ENCODE data around the gene GAS7.
"Not testable (repeated sequence)": the region's sequence is repeated elsewhere in the genome, so short reads cannot be mapped to it uniquely, and the experiment has no call there.

Gene GAS7

DNA sequence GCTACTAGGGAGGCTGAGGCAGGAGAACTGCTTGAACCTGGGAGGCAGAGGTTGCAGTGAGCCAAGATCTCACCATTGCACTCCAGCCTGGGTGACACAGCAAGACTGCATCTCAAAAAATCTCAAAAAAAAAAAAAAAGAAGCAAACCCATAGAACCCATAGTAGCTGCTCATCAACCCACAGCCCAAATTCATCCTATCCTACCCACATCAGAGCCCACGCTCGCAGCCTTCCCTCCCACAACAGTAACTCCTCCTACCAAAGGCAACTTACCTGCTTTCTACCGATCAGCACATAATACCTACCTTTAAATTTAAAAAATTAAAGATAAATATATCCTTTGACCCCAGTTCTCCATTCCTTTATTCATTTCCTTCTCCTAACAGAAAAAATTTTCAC is 94.7 kb downstream of the GAS7 start:
- no peak overlapping the region for H3K23ac ChIP-seq (ENCODE audit: low read length)
- H3K9ac ChIP-seq (ENCODE audit: low read length): no peak overlapping the region
- no peak overlapping the region for H2BK120ac ChIP-seq (ENCODE audit: low read depth, low read length)
- no peak overlapping the region for H4K5ac ChIP-seq (ENCODE audit: low read length)
- H2BK15ac ChIP-seq (replicated peaks; ENCODE audit: low read depth): no peak overlapping the region
- no peak overlapping the region for H3K18ac ChIP-seq (ENCODE audit: low read length)
- H3K4me3 ChIP-seq (ENCODE audit: low read length): no peak overlapping the region
- H2BK5ac ChIP-seq (ENCODE audit: low read length): no peak overlapping the region
- H3K4me1 ChIP-seq (ENCODE audit: control insufficient read depth, low read depth, low read length): no peaks in the 10 kb centered on the region
- H3K4ac ChIP-seq (ENCODE audit: low read depth, low read length): no peak overlapping the region
- H3K36me3 ChIP-seq (ENCODE audit: control insufficient read depth, insufficient read depth, low read length): no peaks in the 10 kb centered on the region
- WGBS (ENCODE audit: extremely low coverage, insufficient coverage, low lambda C conversion rate): 100% methylated on average over 1 of the region's 3 CpGs
- no peak for DNase-seq
- H3K79me1 ChIP-seq (ENCODE audit: low read length): no peaks in the 10 kb centered on the region
- no peak overlapping the region for H3K27ac ChIP-seq (ENCODE audit: low read depth, low read length)
- no peak overlapping the region for H2AK5ac ChIP-seq (ENCODE audit: low read length)
- H4K8ac ChIP-seq (ENCODE audit: low read depth, low read length): no peak overlapping the region
- no peak overlapping the region for H3K4me2 ChIP-seq (ENCODE audit: low read length)
- H3K27me3 ChIP-seq (ENCODE audit: insufficient read depth, low read length, poor library complexity): no peaks in the 10 kb centered on the region
- no peaks in the 10 kb centered on the region for H3K79me2 ChIP-seq (ENCODE audit: control insufficient read depth, insufficient read depth, low read length)
- H3K56ac ChIP-seq (ENCODE audit: low read length): no peak overlapping the region

DNA sequence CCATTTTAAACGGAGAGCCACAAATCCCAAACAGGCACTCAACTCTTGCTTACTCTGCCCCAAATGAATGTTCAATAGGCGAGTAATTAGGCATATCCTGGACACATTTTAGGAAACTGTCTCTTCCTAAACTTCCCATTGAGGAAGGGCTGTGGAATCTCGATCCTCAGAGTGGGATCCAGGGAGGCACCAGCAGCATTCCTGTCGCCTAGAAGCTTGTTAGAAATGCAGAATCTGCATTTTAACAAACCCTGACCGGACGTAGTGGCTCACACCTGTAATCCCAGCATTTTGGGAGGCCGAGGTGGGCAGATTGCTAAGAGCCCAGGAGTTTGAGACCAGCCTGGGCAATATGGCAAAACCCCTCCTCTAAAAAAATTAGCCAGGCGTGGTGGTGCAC is 95.6 kb downstream of the GAS7 start:
- Histone ChIP-seq H3K56ac (ENCODE audit: low read length) (no peak overlapping the region), H3K4me1 (ENCODE audit: control insufficient read depth, low read depth, low read length) (no peaks in the 10 kb centered on the region), H3K27me3 (ENCODE audit: insufficient read depth, low read length, poor library complexity) (no peaks in the 10 kb centered on the region), H4K8ac (ENCODE audit: low read depth, low read length) (no peak overlapping the region), H3K4ac (ENCODE audit: low read depth, low read length) (no peak overlapping the region), H2BK15ac (replicated peaks; ENCODE audit: low read depth) (no peak overlapping the region), H2BK5ac (ENCODE audit: low read length) (no peak overlapping the region), H3K4me3 (ENCODE audit: low read length) (no peak overlapping the region), H2BK120ac (ENCODE audit: low read depth, low read length) (no peak overlapping the region), H3K79me2 (ENCODE audit: control insufficient read depth, insufficient read depth, low read length) (no peaks in the 10 kb centered on the region), H3K18ac (ENCODE audit: low read length) (no peak overlapping the region), H3K79me1 (ENCODE audit: low read length) (no peaks in the 10 kb centered on the region), H4K5ac (ENCODE audit: low read length) (no peak overlapping the region), H3K9ac (ENCODE audit: low read length) (no peak overlapping the region), H3K23ac (ENCODE audit: low read length) (no peak overlapping the region), H3K36me3 (ENCODE audit: control insufficient read depth, insufficient read depth, low read length) (no peaks in the 10 kb centered on the region), H3K27ac (ENCODE audit: low read depth, low read length) (no peak overlapping the region), H3K4me2 (ENCODE audit: low read length) (no peak overlapping the region), H2AK5ac (ENCODE audit: low read length) (no peak overlapping the region)
- no CpG with 5 or more reads among the region's 8 CpGs for WGBS (ENCODE audit: extremely low coverage, insufficient coverage, low lambda C conversion rate)
- DNase-seq: peak; percentile 52

DNA sequence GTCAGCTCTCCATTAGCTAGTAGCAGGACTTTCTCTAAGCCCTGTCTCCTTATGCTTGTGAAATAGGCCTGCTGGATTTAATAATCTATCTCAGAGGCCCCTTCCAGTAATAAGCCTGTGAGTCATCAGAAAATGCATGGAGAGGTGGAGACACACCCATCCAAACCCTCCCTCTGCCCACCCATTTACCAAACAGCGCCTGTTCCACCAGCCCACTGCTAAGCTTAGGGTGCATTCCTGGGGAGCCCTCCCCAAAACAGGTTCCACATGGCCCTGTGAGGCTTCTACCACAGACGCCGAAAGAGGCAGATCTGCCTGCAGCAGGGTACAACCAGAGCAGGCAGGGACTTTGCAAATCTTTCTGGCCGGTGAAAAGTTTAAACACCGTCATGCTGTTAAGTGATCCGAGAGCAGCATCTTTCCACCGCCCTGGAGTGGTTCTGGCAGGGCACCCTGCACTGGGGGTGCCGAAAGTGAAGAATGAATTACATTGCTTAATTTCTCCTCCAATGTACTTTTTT is 99.3 kb downstream of the GAS7 start:
- H4K5ac ChIP-seq (ENCODE audit: low read length): no peak overlapping the region
- no peak overlapping the region for H3K23ac ChIP-seq (ENCODE audit: low read length)
- H3K27ac ChIP-seq (ENCODE audit: low read depth, low read length): no peak overlapping the region
- no peak overlapping the region for H2AK5ac ChIP-seq (ENCODE audit: low read length)
- H3K79me1 ChIP-seq (ENCODE audit: low read length): no peaks in the 10 kb centered on the region
- no peak overlapping the region for H3K4ac ChIP-seq (ENCODE audit: low read depth, low read length)
- H3K18ac ChIP-seq (ENCODE audit: low read length): no peak overlapping the region
- no peak overlapping the region for H3K4me3 ChIP-seq (ENCODE audit: low read length)
- H2BK15ac ChIP-seq (replicated peaks; ENCODE audit: low read depth): no peak overlapping the region
- no peak overlapping the region for H4K8ac ChIP-seq (ENCODE audit: low read depth, low read length)
- no peak for DNase-seq
- H2BK120ac ChIP-seq (ENCODE audit: low read depth, low read length): no peak overlapping the region
- no peak overlapping the region for H3K4me2 ChIP-seq (ENCODE audit: low read length)
- no peak overlapping the region for H3K9ac ChIP-seq (ENCODE audit: low read length)
- H2BK5ac ChIP-seq (ENCODE audit: low read length): no peak overlapping the region
- no peak overlapping the region for H3K56ac ChIP-seq (ENCODE audit: low read length)
- no peaks in the 10 kb centered on the region for H3K4me1 ChIP-seq (ENCODE audit: control insufficient read depth, low read depth, low read length)
- no peaks in the 10 kb centered on the region for H3K79me2 ChIP-seq (ENCODE audit: control insufficient read depth, insufficient read depth, low read length)
- no peaks in the 10 kb centered on the region for H3K36me3 ChIP-seq (ENCODE audit: control insufficient read depth, insufficient read depth, low read length)
- no peaks in the 10 kb centered on the region for H3K27me3 ChIP-seq (ENCODE audit: insufficient read depth, low read length, poor library complexity)
- no CpG with 5 or more reads among the region's 8 CpGs for WGBS (ENCODE audit: extremely low coverage, insufficient coverage, low lambda C conversion rate)

DNA sequence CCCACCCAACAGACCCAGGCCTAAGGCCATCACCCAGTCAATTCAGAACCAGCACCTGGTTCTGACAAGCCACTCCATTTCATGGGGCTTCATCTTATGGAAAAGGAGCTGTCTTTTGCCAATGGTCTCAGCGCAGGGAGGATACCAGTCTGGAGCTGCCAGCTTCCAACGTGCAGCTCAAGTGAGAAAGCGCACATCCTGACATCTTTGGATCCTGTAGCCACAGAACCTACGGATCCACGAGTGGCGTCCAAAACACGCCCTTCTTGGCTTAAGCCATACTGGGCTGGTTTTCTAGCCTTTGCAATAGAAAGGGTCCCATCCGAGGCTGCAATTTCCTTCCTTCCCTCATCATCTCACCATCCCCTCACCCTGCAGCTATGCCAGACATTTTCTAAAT is 101.8 kb downstream of the GAS7 start:
- H3K36me3 ChIP-seq (ENCODE audit: control insufficient read depth, insufficient read depth, low read length): no peaks in the 10 kb centered on the region
- DNase-seq: no peak
- H4K5ac ChIP-seq (ENCODE audit: low read length): no peak overlapping the region
- H3K4ac ChIP-seq (ENCODE audit: low read depth, low read length): no peak overlapping the region
- H3K56ac ChIP-seq (ENCODE audit: low read length): no peak overlapping the region
- WGBS (ENCODE audit: extremely low coverage, insufficient coverage, low lambda C conversion rate): no CpG with 5 or more reads among the region's 8 CpGs
- H3K27ac ChIP-seq (ENCODE audit: low read depth, low read length): no peak overlapping the region
- no peak overlapping the region for H2BK120ac ChIP-seq (ENCODE audit: low read depth, low read length)
- no peak overlapping the region for H2BK15ac ChIP-seq (replicated peaks; ENCODE audit: low read depth)
- no peak overlapping the region for H4K8ac ChIP-seq (ENCODE audit: low read depth, low read length)
- no peak overlapping the region for H2AK5ac ChIP-seq (ENCODE audit: low read length)
- H3K18ac ChIP-seq (ENCODE audit: low read length): no peak overlapping the region
- H2BK5ac ChIP-seq (ENCODE audit: low read length): no peak overlapping the region
- no peaks in the 10 kb centered on the region for H3K79me1 ChIP-seq (ENCODE audit: low read length)
- H3K4me2 ChIP-seq (ENCODE audit: low read length): no peak overlapping the region
- no peaks in the 10 kb centered on the region for H3K27me3 ChIP-seq (ENCODE audit: insufficient read depth, low read length, poor library complexity)
- H3K9ac ChIP-seq (ENCODE audit: low read length): no peak overlapping the region
- H3K79me2 ChIP-seq (ENCODE audit: control insufficient read depth, insufficient read depth, low read length): no peaks in the 10 kb centered on the region
- H3K23ac ChIP-seq (ENCODE audit: low read length): no peak overlapping the region
- no peaks in the 10 kb centered on the region for H3K4me1 ChIP-seq (ENCODE audit: control insufficient read depth, low read depth, low read length)
- no peak overlapping the region for H3K4me3 ChIP-seq (ENCODE audit: low read length)

DNA sequence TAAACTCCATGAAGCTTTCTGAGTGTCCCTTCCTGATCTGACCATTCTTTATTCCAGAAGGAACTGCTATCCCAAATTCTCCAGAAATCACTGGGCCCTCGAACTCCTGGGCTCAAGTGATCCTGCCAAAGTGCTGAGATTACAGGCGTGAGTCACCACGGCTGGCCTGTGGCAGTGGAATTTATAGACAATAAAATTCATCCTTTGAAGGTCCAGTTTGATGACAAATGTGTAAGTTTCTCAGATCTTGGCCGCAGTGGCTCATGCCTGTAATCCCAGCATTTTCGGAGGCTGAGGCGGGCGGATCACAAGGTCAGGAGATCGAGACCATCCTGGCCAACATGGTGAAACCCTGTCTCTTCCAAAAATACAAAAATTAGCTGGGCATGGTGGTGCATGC is 103.1 kb downstream of the GAS7 start:
- not testable (repeated sequence) for H2BK5ac ChIP-seq (ENCODE audit: low read length); H2BK15ac ChIP-seq (replicated peaks; ENCODE audit: low read depth); H4K8ac ChIP-seq (ENCODE audit: low read depth, low read length); H2BK120ac ChIP-seq (ENCODE audit: low read depth, low read length); H3K79me1 ChIP-seq (ENCODE audit: low read length); H3K27ac ChIP-seq (ENCODE audit: low read depth, low read length); H4K5ac ChIP-seq (ENCODE audit: low read length); H3K4me3 ChIP-seq (ENCODE audit: low read length); H3K4me1 ChIP-seq (ENCODE audit: control insufficient read depth, low read depth, low read length); H3K36me3 ChIP-seq (ENCODE audit: control insufficient read depth, insufficient read depth, low read length); H3K4ac ChIP-seq (ENCODE audit: low read depth, low read length); H3K18ac ChIP-seq (ENCODE audit: low read length); H3K9ac ChIP-seq (ENCODE audit: low read length); H3K4me2 ChIP-seq (ENCODE audit: low read length); H3K56ac ChIP-seq (ENCODE audit: low read length); H3K79me2 ChIP-seq (ENCODE audit: control insufficient read depth, insufficient read depth, low read length); H3K27me3 ChIP-seq (ENCODE audit: insufficient read depth, low read length, poor library complexity); H3K23ac ChIP-seq (ENCODE audit: low read length); DNase-seq; H2AK5ac ChIP-seq (ENCODE audit: low read length)
- no CpG with 5 or more reads among the region's 8 CpGs for WGBS (ENCODE audit: extremely low coverage, insufficient coverage, low lambda C conversion rate)

DNA sequence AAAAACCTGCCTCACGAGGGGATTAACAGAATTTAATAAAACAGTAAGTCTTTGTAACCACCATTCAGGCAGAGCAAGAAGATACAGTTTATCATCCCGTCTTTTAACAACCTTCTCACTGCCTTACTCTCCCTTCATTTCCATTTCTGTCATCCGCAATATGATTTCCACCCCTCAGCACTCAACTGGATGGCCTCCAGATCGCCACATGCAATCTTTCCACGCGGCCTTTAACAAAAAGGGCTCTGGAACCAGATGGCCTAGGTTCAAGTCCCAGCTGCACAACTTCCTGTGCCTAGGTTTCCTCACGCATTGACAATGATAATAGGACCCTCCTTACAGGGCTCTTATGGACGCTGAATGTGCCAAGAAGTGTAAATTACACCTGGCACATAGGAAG is 103.6 kb downstream of the GAS7 start:
- DNase-seq: no peak
- H4K8ac ChIP-seq (ENCODE audit: low read depth, low read length): no peak overlapping the region
- no peaks in the 10 kb centered on the region for H3K79me2 ChIP-seq (ENCODE audit: control insufficient read depth, insufficient read depth, low read length)
- H3K23ac ChIP-seq (ENCODE audit: low read length): no peak overlapping the region
- H3K4me1 ChIP-seq (ENCODE audit: control insufficient read depth, low read depth, low read length): no peaks in the 10 kb centered on the region
- H3K27ac ChIP-seq (ENCODE audit: low read depth, low read length): no peak overlapping the region
- H3K18ac ChIP-seq (ENCODE audit: low read length): no peak overlapping the region
- no peak overlapping the region for H2BK120ac ChIP-seq (ENCODE audit: low read depth, low read length)
- H3K36me3 ChIP-seq (ENCODE audit: control insufficient read depth, insufficient read depth, low read length): no peaks in the 10 kb centered on the region
- no CpG with 5 or more reads among the region's 8 CpGs for WGBS (ENCODE audit: extremely low coverage, insufficient coverage, low lambda C conversion rate)
- no peak overlapping the region for H4K5ac ChIP-seq (ENCODE audit: low read length)
- peaks cover 2% of the 10 kb centered on the region for H3K79me1 ChIP-seq (ENCODE audit: low read length)
- H3K9ac ChIP-seq (ENCODE audit: low read length): no peak overlapping the region
- no peak overlapping the region for H2AK5ac ChIP-seq (ENCODE audit: low read length)
- H2BK15ac ChIP-seq (replicated peaks; ENCODE audit: low read depth): no peak overlapping the region
- no peak overlapping the region for H3K56ac ChIP-seq (ENCODE audit: low read length)
- no peak overlapping the region for H3K4ac ChIP-seq (ENCODE audit: low read depth, low read length)
- H2BK5ac ChIP-seq (ENCODE audit: low read length): no peak overlapping the region
- no peak overlapping the region for H3K4me2 ChIP-seq (ENCODE audit: low read length)
- H3K4me3 ChIP-seq (ENCODE audit: low read length): no peak overlapping the region
- no peaks in the 10 kb centered on the region for H3K27me3 ChIP-seq (ENCODE audit: insufficient read depth, low read length, poor library complexity)

Data from mesendoderm (in vitro differentiated cells).